Mucosa of stomach (tissue), 1 donor: ENCODE results near the gene DLAT.
"Not testable (repeated sequence)": the region's sequence is repeated elsewhere in the genome, so short reads cannot be mapped to it uniquely, and the experiment has no call there.

ENCODE experiments used
- H3K27me3 ChIP-seq: one replicate; pipeline ENCODE4 v1.7.0; 2013; ENCODE audit warnings: mild to moderate bottlenecking, low read length; ENCODE audit not compliant: control insufficient read depth, insufficient read depth
- H3K36me3 ChIP-seq: one replicate; pipeline ENCODE4 v1.7.0; 2013; ENCODE audit warnings: low read length; ENCODE audit not compliant: control insufficient read depth, insufficient read depth
- H3K4me1 ChIP-seq: one replicate; pipeline ENCODE4 v1.7.0; 2013; ENCODE audit warnings: mild to moderate bottlenecking, low read length; ENCODE audit not compliant: control insufficient read depth, insufficient read depth
- H3K4me3 ChIP-seq: one replicate; pipeline ENCODE4 v1.7.0; 2013; ENCODE audit warnings: low read length
- H3K9ac ChIP-seq: one replicate; pipeline ENCODE4 v1.7.0; 2013; ENCODE audit warnings: mild to moderate bottlenecking, low read length, moderate library complexity
- H3K9me3 ChIP-seq: one replicate; pipeline ENCODE4 v1.7.0; 2013; ENCODE audit warnings: mild to moderate bottlenecking, low read length, moderate library complexity; ENCODE audit not compliant: control insufficient read depth
- donor health status: Pancreatic carcinoma.

DLAT gene

GRCh38 chr11:112012874-112013273 is 12.3 kb upstream of the DLAT start:
- Histone ChIP-seq H3K9ac (no peak overlapping the region), H3K27me3 (no peaks in the 10 kb centered on the region), H3K36me3 (no peaks in the 10 kb centered on the region), H3K9me3 (no peaks in the 10 kb centered on the region), H3K4me3 (no peak overlapping the region), H3K4me1 (peaks cover 28% of the 10 kb centered on the region)

- H3K9ac ChIP-seq: no peak overlapping the region
- H3K4me3 ChIP-seq: no peak overlapping the region
- peaks cover 28% of the 10 kb centered on the region for H3K4me1 ChIP-seq
- no peaks in the 10 kb centered on the region for H3K36me3 ChIP-seq
- H3K27me3 ChIP-seq: no peaks in the 10 kb centered on the region
- no peaks in the 10 kb centered on the region for H3K9me3 ChIP-seq
Observed at GRCh38 chr11:112013497-112014164, 11.6 kb upstream of the DLAT start.

- H3K9ac ChIP-seq: no peak overlapping the region
- no peaks in the 10 kb centered on the region for H3K36me3 ChIP-seq
- no peaks in the 10 kb centered on the region for H3K9me3 ChIP-seq
- H3K4me1 ChIP-seq: peaks cover 28% of the 10 kb centered on the region
- H3K4me3 ChIP-seq: no peak overlapping the region
- H3K27me3 ChIP-seq: no peaks in the 10 kb centered on the region
Observed at GRCh38 chr11:112016088-112016764, 9.0 kb upstream of the DLAT start.

- H3K4me3 ChIP-seq: no peak overlapping the region
- H3K9ac ChIP-seq: no peak overlapping the region
- H3K27me3 ChIP-seq: no peaks in the 10 kb centered on the region
- H3K4me1 ChIP-seq: peaks cover 28% of the 10 kb centered on the region
- no peaks in the 10 kb centered on the region for H3K9me3 ChIP-seq
- H3K36me3 ChIP-seq: no peaks in the 10 kb centered on the region
Observed at GRCh38 chr11:112016765-112017376, 8.3 kb upstream of the DLAT start.

- H3K4me1 ChIP-seq: peaks cover 28% of the 10 kb centered on the region
- no peak overlapping the region for H3K9ac ChIP-seq
- H3K9me3 ChIP-seq: no peaks in the 10 kb centered on the region
- no peaks in the 10 kb centered on the region for H3K36me3 ChIP-seq
- H3K27me3 ChIP-seq: no peaks in the 10 kb centered on the region
- no peak overlapping the region for H3K4me3 ChIP-seq
Observed at GRCh38 chr11:112017538-112017937, 7.7 kb upstream of the DLAT start.

- no peaks in the 10 kb centered on the region for H3K27me3 ChIP-seq
- H3K9me3 ChIP-seq: no peaks in the 10 kb centered on the region
Observed at GRCh38 chr11:112019066-112019465, 6.1 kb upstream of the DLAT start.

GRCh38 chr11:112023104-112023503 is 2.1 kb upstream of the DLAT start:
- Histone ChIP-seq H3K36me3 (no peaks in the 10 kb centered on the region), H3K27me3 (no peaks in the 10 kb centered on the region), H3K9ac (no peak overlapping the region), H3K4me1 (peaks cover 5% of the 10 kb centered on the region), H3K4me3 (no peak overlapping the region), H3K9me3 (no peaks in the 10 kb centered on the region)

More at GRCh38 chr11:112019066-112019465, 6.1 kb upstream of the DLAT start:
- Histone ChIP-seq H3K4me1 (peaks cover 18% of the 10 kb centered on the region), H3K9ac (no peak overlapping the region), H3K4me3 (no peak overlapping the region), H3K36me3 (no peaks in the 10 kb centered on the region)

GRCh38 chr11:112024178-112024772 is 933 bp upstream of the DLAT start:
- H3K9ac ChIP-seq: peak overlapping the region; percentile 87
- no peaks in the 10 kb centered on the region for H3K9me3 ChIP-seq
- no peaks in the 10 kb centered on the region for H3K27me3 ChIP-seq
- H3K4me1 ChIP-seq: peaks cover 5% of the 10 kb centered on the region
- H3K36me3 ChIP-seq: no peaks in the 10 kb centered on the region
- peak overlapping the region; percentile 67 for H3K4me3 ChIP-seq

- Histone ChIP-seq H3K27me3 (no peaks in the 10 kb centered on the region), H3K9me3 (no peaks in the 10 kb centered on the region), H3K4me1 (peaks cover 5% of the 10 kb centered on the region), H3K9ac (peak overlapping the region; percentile 87), H3K4me3 (peak overlapping the region; percentile 67), H3K36me3 (no peaks in the 10 kb centered on the region)
Observed at GRCh38 chr11:112025707-112026106, 499 bp downstream of the DLAT start.

- not testable (repeated sequence) for H3K9ac ChIP-seq, H3K4me3 ChIP-seq, H3K9me3 ChIP-seq, H3K36me3 ChIP-seq, H3K27me3 ChIP-seq, H3K4me1 ChIP-seq
Observed at GRCh38 chr11:112026784-112027410, 1.7 kb downstream of the DLAT start.

- Histone ChIP-seq H3K4me1 (peaks cover 5% of the 10 kb centered on the region), H3K9me3 (no peaks in the 10 kb centered on the region), H3K4me3 (no peak overlapping the region), H3K9ac (no peak overlapping the region), H3K27me3 (no peaks in the 10 kb centered on the region), H3K36me3 (no peaks in the 10 kb centered on the region)
Observed at GRCh38 chr11:112029460-112029859, 4.3 kb downstream of the DLAT start.

GRCh38 chr11:112033902-112034301 is 8.7 kb downstream of the DLAT start:
- Histone ChIP-seq H3K9me3 (no peaks in the 10 kb centered on the region), H3K27me3 (no peaks in the 10 kb centered on the region), H3K9ac (no peak overlapping the region), H3K36me3 (no peaks in the 10 kb centered on the region), H3K4me3 (no peak overlapping the region), H3K4me1 (no peaks in the 10 kb centered on the region)
